GM12878 (cell line): ENCODE data around the gene LARP6. TPM values are rescaled to one million over a fixed set of nuclear protein-coding genes. Genes with fewer than 3 reads are reported as not detected.

Source experiments
- ATAC-seq: fragments of 200-7000 bp; cut with Tn5 transposase; 3 replicates; pipeline ENCODE4 v1.9.1; 2020; ENCODE audit warnings: mild to moderate bottlenecking, moderate library complexity
- BruUV-seq: library from RNA; stranded (reverse); fragments of 400-500 nt; replicated peaks from 2 replicates; lab custom pipeline; 2021; lab: Mats Ljungman, UMichigan
- CTCF ChIA-PET: fragments of 300-600 bp; sonication (Branson Sonifier 250); formaldehyde crosslinking; extraction: SDS; loops from one replicate; lab custom pipeline; 2021; ENCODE audit warnings: inconsistent platforms; lab: Yijun Ruan, JAX
- POLR2A ChIA-PET: fragments of 350-600 bp; formaldehyde crosslinking; extraction: SDS; loops from one replicate; lab custom pipeline; 2021; ENCODE audit warnings: inconsistent platforms; lab: Charles Lee
- RAD21 ChIA-PET: fragments of 300-600 bp; sonication (Branson Sonifier 250); formaldehyde crosslinking; loops from one replicate; lab custom pipeline; 2023; ENCODE audit warnings: antibody characterized with exemption; ENCODE audit not compliant: unreplicated experiment; lab: Charles Lee
- SMC1A ChIA-PET: fragments of 300-600 bp; sonication (Branson Sonifier 250); formaldehyde crosslinking; loops from one replicate; lab custom pipeline; 2023; ENCODE audit not compliant: unreplicated experiment, uncharacterized antibody; lab: Charles Lee
- DNase-seq: peaks from one replicate; pipeline ENCODE4 v3.0.0-alpha.2; 2011; ENCODE audit warnings: low read depth, low spot score
- FAIRE-seq: peaks from 3 replicates; lab custom pipeline; 2011; peaks lifted over from hg19 to GRCh38; lab: Jason Lieb, UNC
- H2AFZ ChIP-seq: 2 replicates; pipeline ENCODE4 v1.6.0; 2011; ENCODE audit warnings: low read depth, low read length, control low read depth; ENCODE audit not compliant: control insufficient read depth
- H3K27ac ChIP-seq: 2 replicates; pipeline ENCODE4 v1.5.1; 2011; ENCODE audit warnings: control low read depth; ENCODE audit not compliant: control insufficient read depth, insufficient read depth
- H3K27me3 ChIP-seq, 2 experiments: replicated peaks in 1 of 2; 2 replicates each; pipeline versions ENCODE4 v1.6.0 to v1.6.1; 2011; ENCODE audit warnings: low read length in 1 of 2; ENCODE audit not compliant: control insufficient read depth in 2 of 2, insufficient read depth in 2 of 2
- H3K36me3 ChIP-seq, 2 experiments: 2 replicates each; pipeline ENCODE4 v1.5.1; 2011; ENCODE audit warnings: low read length in 1 of 2; ENCODE audit not compliant: control insufficient read depth in 2 of 2, insufficient read depth in 2 of 2
- H3K4me1 ChIP-seq: 2 replicates; pipeline ENCODE4 v1.6.1; 2011; ENCODE audit warnings: mild to moderate bottlenecking, low read length, moderate library complexity, mixed read lengths; ENCODE audit not compliant: control insufficient read depth, insufficient read depth
- H3K4me2 ChIP-seq: 2 replicates; pipeline ENCODE4 v1.6.0; 2011; ENCODE audit warnings: control low read depth; ENCODE audit not compliant: control insufficient read depth, insufficient read depth
- H3K4me3 ChIP-seq: fragments of 200-600 bp; sonication (generic); 2 replicates; pipeline ENCODE4 v1.5.1; 2016
- H3K79me2 ChIP-seq: 2 replicates; pipeline ENCODE4 v1.6.0; 2011; ENCODE audit warnings: low read length; ENCODE audit not compliant: control insufficient read depth, insufficient read depth
- H3K9ac ChIP-seq: 2 replicates; pipeline ENCODE4 v1.8.0; 2011; ENCODE audit warnings: low read length, control low read depth, mixed read lengths; ENCODE audit not compliant: control insufficient read depth, insufficient read depth
- H3K9me3 ChIP-seq: replicated peaks from 3 replicates; pipeline ENCODE4 v1.5.1; 2011; ENCODE audit warnings: mild to moderate bottlenecking, low read length; ENCODE audit not compliant: control insufficient read depth, insufficient read depth
- H4K20me1 ChIP-seq: 2 replicates; pipeline ENCODE4 v1.6.0; 2011; ENCODE audit not compliant: control insufficient read depth, insufficient read depth
- CHD1 ChIP-seq: IDR thresholded peaks from 2 replicates; pipeline ENCODE4 v1.6.1; 2012; ENCODE audit warnings: low read depth, low read length, improper control_type of control experiment
- E2F8 ChIP-seq: fragments of 450-650 bp; IDR thresholded peaks from 2 replicates; pipeline ENCODE4 v1.6.1; 2018; ENCODE audit warnings: mild to moderate bottlenecking, low read depth, moderate library complexity; ENCODE audit not compliant: partially characterized antibody
- EED ChIP-seq: sonication (generic); IDR thresholded peaks from 2 replicates; pipeline ENCODE4 v1.6.1; 2016; ENCODE audit warnings: antibody characterized with exemption, low read depth
- FOS ChIP-seq: IDR thresholded peaks from 3 replicates; pipeline ENCODE4 v1.6.1; 2011; ENCODE audit warnings: borderline replicate concordance; ENCODE audit not compliant: insufficient read length; ENCODE audit errors: extremely low read depth
- NBN ChIP-seq: fragments of 450-650 bp; IDR thresholded peaks from 2 replicates; pipeline ENCODE4 v1.6.1; 2016
- NKRF ChIP-seq: fragments of 450-650 bp; conservative IDR thresholded peaks from 2 replicates; pipeline ENCODE4 v1.6.1; 2017; ENCODE audit warnings: mild to moderate bottlenecking, moderate library complexity
- PML ChIP-seq: IDR thresholded peaks from 2 replicates; pipeline ENCODE4 v1.6.1; 2012; ENCODE audit warnings: low read length, inconsistent platforms
- RFX5 ChIP-seq: IDR thresholded peaks from 2 replicates; pipeline ENCODE4 v1.6.1; 2011; ENCODE audit warnings: low read depth, low read length, improper control_type of control experiment
- RUNX3 ChIP-seq: IDR thresholded peaks from 2 replicates; pipeline ENCODE4 v1.6.1; 2012; ENCODE audit warnings: low read length, inconsistent platforms
- STAT3 ChIP-seq: IDR thresholded peaks from 2 replicates; pipeline ENCODE4 v1.6.1; 2011; ENCODE audit warnings: low read depth, low read length, improper control_type of control experiment
- TCF3 ChIP-seq: IDR thresholded peaks from 2 replicates; pipeline ENCODE4 v1.6.1; 2012; ENCODE audit warnings: low read depth, mild to moderate bottlenecking, low read length, borderline replicate concordance; ENCODE audit not compliant: insufficient read depth
- USF1 ChIP-seq: IDR thresholded peaks from 2 replicates; pipeline ENCODE4 v1.6.1; 2011; ENCODE audit warnings: borderline replicate concordance, low read depth, mild to moderate bottlenecking, moderate library complexity, mixed read lengths, low read length; ENCODE audit not compliant: insufficient read depth; ENCODE audit errors: extremely low read length
- YBX1 ChIP-seq: fragments of 450-650 bp; IDR thresholded peaks from 2 replicates; pipeline ENCODE4 v1.6.1; 2016; ENCODE audit warnings: antibody characterized with exemption
- WGBS: methylation state at CpG from one replicate; pipeline ENCODE4 v1.1.6; 2016; ENCODE audit warnings: low lambda C conversion rate; ENCODE audit not compliant: insufficient replicate concordance, insufficient coverage; ENCODE audit errors: missing lambda C conversion rate; 5-methylcytosine and 5-hydroxymethylcytosine counted together
- in situ Hi-C: fragments of 300-500 bp; cut with MboI; formaldehyde crosslinking; loops from 9 replicates; pipeline ENCODE4 v1.14.3; 2018; ENCODE audit warnings: mixed read lengths
- intact Hi-C: fragments of 100-400 bp; cut with micrococcal nuclease; formaldehyde crosslinking; loops from one replicate; pipeline ENCODE4 v1.14.2; 2022; ENCODE audit not compliant: unreplicated experiment
- polyA plus RNA-seq, 11 experiments: library from polyadenylated mRNA; depleted of rRNA in 4 of 11; unstranded in 6 of 11; stranded (reverse) in 5 of 11; fragments of >200 nt; fragmentation: Nextera tagmentation in 4 of 11; fragmentation: Illumina TruSeq in 1 of 11; extraction: Ambion mirVana in 4 of 11; extraction: Trizol in 1 of 11; gene quantifications; 1 replicate in 1 of 11; 2 replicates in 10 of 11; pipeline versions ENCODE4 v1.2.1 to v1.2.3, GENCODE V29; 2011 to 2016; ENCODE audit warnings: inconsistent platforms in 2 of 11, missing spikeins in 2 of 11, low read depth in 1 of 11
- total RNA-seq, 4 experiments: library from RNA; depleted of rRNA in 3 of 4; stranded (reverse); fragments of >200 nt in 3 of 4; fragmentation: Illumina TruSeq in 1 of 4; extraction: Trizol in 1 of 4; gene quantifications; 2 replicates each; pipeline versions ENCODE4 v1.2.1 to v1.2.3, GENCODE V29; 2013 to 2021

The LARP6 gene
- total and polyA plus RNA-seq, 10 of the 15 experiments (the other 5 are each of a cell fraction or from before 2014, with no cell fraction given), result 0.74 to 14.6 (median 3.9) TPM

- H3K79me2 ChIP-seq, result no peaks in the 10 kb centered on the region
- no peaks in the 10 kb centered on the region for H3K4me1 ChIP-seq
- no peaks in the 10 kb centered on the region for H4K20me1 ChIP-seq
- BruUV-seq, result no TSS peak
- RAD21 ChIA-PET, result no interaction called here
- in situ Hi-C loops (no loop called here), intact Hi-C loops (no loop called here)
- H3K9ac ChIP-seq, result no peak overlapping the region
- no peaks in the 10 kb centered on the region for H3K36me3 ChIP-seq
- no peak overlapping the region for H3K4me3 ChIP-seq
- 87% methylated on average over 2 of the region's 2 CpGs for WGBS
- POLR2A ChIA-PET, result no interaction called here
- peak; percentile 35 for FAIRE-seq
- CTCF ChIA-PET, result interaction anchor here (0.9 kb wide), 1 partner anchor 12 kb away, joined by 3 read pairs; no protein-coding TSS in a partner anchor
- no peaks in the 10 kb centered on the region for H3K27me3 ChIP-seq
- no peak for ATAC-seq
- no peak for DNase-seq
- SMC1A ChIA-PET, result no interaction called here
- H2AFZ ChIP-seq, result no peak overlapping the region
- no peaks in the 10 kb centered on the region for H3K9me3 ChIP-seq
- H3K4me2 ChIP-seq, result no peak overlapping the region
- TF ChIP-seq CHD1 (no peak), RUNX3 (peak; percentile 21; the same call in 1 of the 2 replicates)
- no peak overlapping the region for H3K27ac ChIP-seq
Observed at GRCh38 chr15:70882361-70882760, 28.4 kb upstream of the LARP6 start.

GRCh38 chr15:70880781-70881180, 26.8 kb upstream of the LARP6 start:
- Histone ChIP-seq H3K9me3 (no peaks in the 10 kb centered on the region), H3K9ac (no peak overlapping the region), H3K4me2 (no peak overlapping the region), H3K79me2 (no peaks in the 10 kb centered on the region), H3K4me1 (peaks cover 8% of the 10 kb centered on the region), H3K27ac (no peak overlapping the region), H3K27me3 (no peaks in the 10 kb centered on the region), H3K4me3 (no peak overlapping the region), H4K20me1 (no peaks in the 10 kb centered on the region), H3K36me3 (no peaks in the 10 kb centered on the region), H2AFZ (no peak overlapping the region)
- ChIA-PET CTCF (interaction anchor here (1.0 kb wide), 1 partner anchor 37 kb away, joined by 3 read pairs; no protein-coding TSS in a partner anchor), POLR2A (no interaction called here), RAD21 (no interaction called here), SMC1A (no interaction called here)
- in situ Hi-C loops (no loop called here), intact Hi-C loops (no loop called here)
- no TSS peak for BruUV-seq
- 46% methylated on average over 2 of the region's 2 CpGs for WGBS
- DNase-seq (no peak), ATAC-seq (no peak), FAIRE-seq (no peak)
- no peak for TF ChIP-seq PML
- no peak for TF ChIP-seq RFX5
- TF ChIP-seq USF1, result no peak
- no peak for TF ChIP-seq NKRF
- TF ChIP-seq STAT3, result no peak
- TF ChIP-seq E2F8, result no peak
- no peak for TF ChIP-seq YBX1
- TF ChIP-seq TCF3, result no peak
- TF ChIP-seq FOS, result no peak
- TF ChIP-seq NBN, result no peak
- no peak for TF ChIP-seq EED
